Upper lobe of left lung (tissue), 6 donors: ENCODE results near the gene INPPL1. TPM values are rescaled to one million over a fixed set of nuclear protein-coding genes. Genes with fewer than 3 reads are reported as not detected.

ENCODE experiments used
- ATAC-seq, 2 donors: fragments of 200-7000 bp; cut with Tn5 transposase; one replicate each; pipeline ENCODE4 v1.9.1; 2022; ENCODE audit warnings: mild to moderate bottlenecking in 2 of 2, moderate library complexity in 2 of 2; ENCODE audit not compliant: low FRiP score in 2 of 2
- DNase-seq, 2 donors: peaks; one replicate each; pipeline ENCODE4 v3.0.0-alpha.2; 2019 to 2020
- H3K27ac ChIP-seq, 4 donors: fragments of 200-600 bp; sonication (generic); one replicate each; pipeline ENCODE4 v1.5.1; 2016 to 2019
- H3K27me3 ChIP-seq, 4 donors: fragments of 200-600 bp; sonication (generic); one replicate each; pipeline ENCODE4 v1.5.1; 2017 to 2019
- H3K36me3 ChIP-seq, 4 donors: fragments of 200-600 bp; sonication (generic); one replicate each; pipeline ENCODE4 v1.5.1; 2016 to 2019
- H3K4me1 ChIP-seq, 4 donors: fragments of 200-600 bp; sonication (generic); one replicate each; pipeline ENCODE4 v1.5.1; 2018 to 2019
- H3K4me3 ChIP-seq, 4 donors: fragments of 200-600 bp; sonication (generic); one replicate each; pipeline ENCODE4 v1.5.1; 2017 to 2019; ENCODE audit warnings: mild to moderate bottlenecking in 2 of 4, moderate library complexity in 1 of 4
- H3K9me3 ChIP-seq, 4 donors: fragments of 200-600 bp; sonication (generic); one replicate each; pipeline ENCODE4 v1.5.1; 2018 to 2019
- EP300 ChIP-seq, 4 donors: sonication (generic); formaldehyde crosslinking; IDR thresholded peaks; one replicate each; pipeline ENCODE4 v1.5.1; 2017; ENCODE audit warnings: antibody characterized with exemption in 4 of 4, control low read depth in 2 of 4
- POLR2A ChIP-seq, 4 donors: fragments of 450-650 bp; IDR thresholded peaks; one replicate each; pipeline ENCODE4 v1.5.1; 2016 to 2017; ENCODE audit warnings: antibody characterized with exemption in 4 of 4, mild to moderate bottlenecking in 2 of 4
- POLR2AphosphoS5 ChIP-seq, 2 donors: sonication (generic); formaldehyde crosslinking; IDR thresholded peaks; one replicate each; pipeline ENCODE4 v1.5.1; 2017; ENCODE audit warnings: antibody characterized with exemption in 2 of 2
- WGBS, 2 donors: methylation state at CpG; one replicate each; pipeline ENCODE4 v1.1.5; 2017 to 2018; 5-methylcytosine and 5-hydroxymethylcytosine counted together
- total RNA-seq, 6 donors: library from RNA; depleted of rRNA in 4 of 6; stranded (reverse); fragments of >200 nt in 4 of 6; gene quantifications; one replicate each; pipeline versions ENCODE4 v1.1.0 to v1.2.1, GENCODE V29; 2016 to 2021
- TF ChIP-seq, protein P1 (sequence below), 6 experiments: fragments of 450-650 bp in 4 of 6; fragments of 200-600 bp in 2 of 6; sonication (generic) in 2 of 6; IDR thresholded peaks; one replicate each; pipeline ENCODE4 v1.5.1; 2016 to 2019; ENCODE audit warnings: antibody characterized with exemption in 6 of 6
- donor health status: DM: no; HTN: no; CAD: no; lungs with moderate emphysema.
- donor health status: DM: no; HTN: yes; CAD: no; lungs with severe emphysema.

The INPPL1 gene
- total RNA-seq, 6 donors from 2014 or later: 84.0 to 383 (median 180) TPM

DNA sequence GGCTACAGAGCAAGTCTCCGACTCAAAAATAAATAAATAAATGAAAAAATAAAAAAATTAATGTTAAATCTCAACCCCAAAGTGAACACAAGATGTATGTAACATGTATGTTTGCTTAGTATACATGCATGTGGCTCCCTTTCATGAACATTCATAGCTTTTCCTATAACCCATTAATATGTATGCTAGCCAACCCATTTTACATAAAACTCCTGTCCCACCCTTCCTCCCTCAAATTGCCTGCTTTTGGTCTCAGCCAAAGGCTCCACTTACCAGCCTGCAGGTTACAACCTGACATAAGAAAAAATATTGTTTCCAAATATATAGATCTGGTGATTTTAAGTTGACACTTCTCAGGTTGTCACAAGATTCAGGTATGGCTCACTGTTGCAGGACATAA, 36.3 kb upstream of the INPPL1 start:
- 85 to 94% methylated on average over 1 of the region's 1 CpG for whole genome bisulfite sequencing, 2 donors
- Histone ChIP-seq H3K4me1 (peaks cover 0 to 25% (median 9%) of the 10 kb centered on the region in 4 donors), H3K36me3 (no peaks in the 10 kb centered on the region), H3K27ac (peak overlapping the region in 1 of 4 donors; percentile 62), H3K9me3 (no peaks in the 10 kb centered on the region), H3K27me3 (no peaks in the 10 kb centered on the region), H3K4me3 (no peak overlapping the region)
- ATAC-seq (no peak), DNase-seq (no peak)
- TF ChIP-seq POLR2AphosphoS5 (IDR thresholded peaks at IDR 0.05) (no peak), EP300 (IDR thresholded peaks at IDR 0.05) (no peak), POLR2A (IDR thresholded peaks at IDR 0.05) (no peak)
- TF ChIP-seq, protein P1, sequence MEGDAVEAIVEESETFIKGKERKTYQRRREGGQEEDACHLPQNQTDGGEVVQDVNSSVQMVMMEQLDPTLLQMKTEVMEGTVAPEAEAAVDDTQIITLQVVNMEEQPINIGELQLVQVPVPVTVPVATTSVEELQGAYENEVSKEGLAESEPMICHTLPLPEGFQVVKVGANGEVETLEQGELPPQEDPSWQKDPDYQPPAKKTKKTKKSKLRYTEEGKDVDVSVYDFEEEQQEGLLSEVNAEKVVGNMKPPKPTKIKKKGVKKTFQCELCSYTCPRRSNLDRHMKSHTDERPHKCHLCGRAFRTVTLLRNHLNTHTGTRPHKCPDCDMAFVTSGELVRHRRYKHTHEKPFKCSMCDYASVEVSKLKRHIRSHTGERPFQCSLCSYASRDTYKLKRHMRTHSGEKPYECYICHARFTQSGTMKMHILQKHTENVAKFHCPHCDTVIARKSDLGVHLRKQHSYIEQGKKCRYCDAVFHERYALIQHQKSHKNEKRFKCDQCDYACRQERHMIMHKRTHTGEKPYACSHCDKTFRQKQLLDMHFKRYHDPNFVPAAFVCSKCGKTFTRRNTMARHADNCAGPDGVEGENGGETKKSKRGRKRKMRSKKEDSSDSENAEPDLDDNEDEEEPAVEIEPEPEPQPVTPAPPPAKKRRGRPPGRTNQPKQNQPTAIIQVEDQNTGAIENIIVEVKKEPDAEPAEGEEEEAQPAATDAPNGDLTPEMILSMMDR (IDR thresholded peaks at IDR 0.05): no peak

DNA sequence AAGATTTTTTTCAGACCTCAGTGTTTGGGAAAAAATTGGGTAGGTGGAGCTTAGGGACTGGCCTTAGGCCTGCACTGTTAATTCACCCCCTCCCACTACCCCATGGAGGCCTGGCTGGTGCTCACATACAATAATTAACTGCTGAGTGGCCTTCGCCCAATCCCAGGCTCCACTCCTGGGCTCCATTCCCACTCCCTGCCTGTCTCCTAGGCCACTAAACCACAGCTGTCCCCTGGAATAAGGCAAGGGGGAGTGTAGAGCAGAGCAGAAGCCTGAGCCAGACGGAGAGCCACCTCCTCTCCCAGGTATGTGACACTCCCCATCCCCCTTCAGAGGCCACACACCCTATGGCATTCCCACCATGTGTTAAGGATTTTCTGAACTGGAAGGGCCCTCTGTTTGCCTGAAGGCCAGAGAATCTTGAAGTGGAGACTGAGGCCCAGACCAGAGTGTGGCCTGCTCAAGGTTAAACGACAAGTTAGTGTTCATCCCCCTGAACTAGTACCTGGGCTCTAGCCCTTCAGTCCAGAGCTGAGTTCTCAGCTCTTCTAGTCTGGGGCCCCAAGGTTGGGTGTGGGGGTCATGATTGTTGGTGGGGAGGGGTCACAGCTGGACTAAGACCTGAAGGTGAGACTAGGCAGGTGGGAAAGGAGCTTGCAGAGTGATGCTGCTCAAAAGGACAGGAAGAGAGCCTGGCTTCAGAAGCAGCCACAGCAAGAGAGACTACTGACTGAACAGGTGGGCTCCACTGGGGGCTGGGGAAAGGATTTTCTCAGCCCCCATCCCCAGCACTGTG, 34.9 kb upstream of the INPPL1 start:
- Histone ChIP-seq H3K27me3 (no peaks in the 10 kb centered on the region), H3K27ac (peak overlapping the region; percentile 24 to 62 (median 60)), H3K36me3 (no peaks in the 10 kb centered on the region), H3K4me1 (peaks cover 0 to 25% (median 6%) of the 10 kb centered on the region in 4 donors), H3K4me3 (no peak overlapping the region), H3K9me3 (no peaks in the 10 kb centered on the region)
- ATAC-seq (peak; percentile 31 to 89), DNase-seq (peak in 1 of 2 donors; percentile 58)
- 26 to 62% methylated on average over 3 of the region's 3 CpGs for WGBS, 2 donors
- TF ChIP-seq POLR2A (IDR thresholded peaks at IDR 0.05) (no peak), POLR2AphosphoS5 (IDR thresholded peaks at IDR 0.05) (no peak), EP300 (IDR thresholded peaks at IDR 0.05) (no peak)
- TF ChIP-seq, protein P1 (IDR thresholded peaks at IDR 0.05): no peak

DNA sequence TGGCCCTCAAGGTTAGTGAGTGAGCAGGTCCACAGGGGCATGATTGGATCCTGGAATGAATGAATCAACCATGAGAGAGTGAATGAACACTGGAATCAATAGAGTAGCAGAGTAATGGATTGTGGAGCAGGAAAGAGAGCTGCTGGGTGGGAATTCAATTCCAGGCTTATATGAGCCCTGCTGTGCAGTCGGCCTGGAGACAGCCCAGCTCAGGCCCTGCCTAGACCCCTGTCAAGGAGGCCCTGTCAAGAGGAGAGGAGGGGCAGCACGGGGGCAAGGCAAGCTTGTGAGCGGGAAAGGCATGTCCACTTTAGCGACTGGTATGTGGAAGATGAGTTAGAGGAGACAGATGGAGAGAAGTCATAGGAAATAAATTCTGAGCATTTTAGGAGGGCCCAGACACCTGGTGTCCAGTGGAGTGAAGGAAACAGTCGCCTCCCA, 33.9 kb upstream of the INPPL1 start:
- H3K36me3 ChIP-seq: no peaks in the 10 kb centered on the region
- H3K4me1 ChIP-seq: peaks cover 0 to 25% (median 6%) of the 10 kb centered on the region in 4 donors
- 72 to 73% methylated on average over 5 of the region's 5 CpGs for WGBS, 2 donors
- no peaks in the 10 kb centered on the region for H3K27me3 ChIP-seq
- no peak overlapping the region for H3K4me3 ChIP-seq
- TF ChIP-seq, protein P1 (IDR thresholded peaks at IDR 0.05): no peak
- TF ChIP-seq POLR2AphosphoS5 (IDR thresholded peaks at IDR 0.05) (no peak), EP300 (IDR thresholded peaks at IDR 0.05) (no peak), POLR2A (IDR thresholded peaks at IDR 0.05) (no peak)
- H3K27ac ChIP-seq: peak overlapping the region in 2 of 4 donors; percentile 57 to 62
- ATAC-seq: peak in 1 of 2 donors; percentile 8
- no peak for DNase-seq
- no peaks in the 10 kb centered on the region for H3K9me3 ChIP-seq

DNA sequence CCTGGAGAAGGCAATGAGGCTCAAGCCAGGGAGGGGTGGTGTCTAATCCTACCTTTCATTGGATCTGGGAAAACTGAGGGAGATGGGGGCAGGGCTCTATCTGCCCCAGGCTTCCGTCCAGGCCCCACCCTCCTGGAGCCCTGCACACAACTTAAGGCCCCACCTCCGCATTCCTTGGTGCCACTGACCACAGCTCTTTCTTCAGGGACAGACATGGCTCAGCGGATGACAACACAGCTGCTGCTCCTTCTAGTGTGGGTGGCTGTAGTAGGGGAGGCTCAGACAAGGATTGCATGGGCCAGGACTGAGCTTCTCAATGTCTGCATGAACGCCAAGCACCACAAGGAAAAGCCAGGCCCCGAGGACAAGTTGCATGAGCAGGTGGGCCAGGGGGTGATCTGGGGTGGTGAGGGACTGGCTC, 32.6 kb upstream of the INPPL1 start, which contains the start of gene FOLR1:
Gene FOLR1, plus strand, starts transcription at position 180 of the 421 bp plus-strand sequence. Its CDS starts 34 bp downstream, at position 214.
- Histone ChIP-seq H3K4me3 (peak within 1 kb of the TSS in 3 of 4 donors; percentile 14 to 34 (median 33)), H3K4me1 (peaks cover 0 to 25% (median 6%) of the 10 kb centered on the region in 4 donors), H3K36me3 (no peaks in the 10 kb centered on the region), H3K9me3 (no peaks in the 10 kb centered on the region), H3K27ac (peak within 1 kb of the TSS; percentile 42 to 75 (median 64)), H3K27me3 (no peaks in the 10 kb centered on the region)
- 64 to 75% methylated on average over 4 to 5 of the region's 5 CpGs for WGBS, 2 donors
- peak; percentile 44 to 80 for ATAC-seq
- peak in 1 of 2 donors; percentile 84 for DNase-seq
- TF ChIP-seq, protein P1 (IDR thresholded peaks at IDR 0.05): no peak
- TF ChIP-seq POLR2AphosphoS5 (IDR thresholded peaks at IDR 0.05): peak in 1 of 2 donors; percentile 67
- TF ChIP-seq EP300 (IDR thresholded peaks at IDR 0.05): no peak
- TF ChIP-seq POLR2A (IDR thresholded peaks at IDR 0.05): peak in 2 of 4 donors; percentile 20 to 66
